ENCODE measurements around the gene GMDS. TPM values are rescaled to one million over a fixed set of nuclear protein-coding genes. Genes with fewer than 3 reads are reported as not detected.

The GMDS gene
- 10.4 and 18.1 TPM in 2 replicates for total RNA-seq

DNA sequence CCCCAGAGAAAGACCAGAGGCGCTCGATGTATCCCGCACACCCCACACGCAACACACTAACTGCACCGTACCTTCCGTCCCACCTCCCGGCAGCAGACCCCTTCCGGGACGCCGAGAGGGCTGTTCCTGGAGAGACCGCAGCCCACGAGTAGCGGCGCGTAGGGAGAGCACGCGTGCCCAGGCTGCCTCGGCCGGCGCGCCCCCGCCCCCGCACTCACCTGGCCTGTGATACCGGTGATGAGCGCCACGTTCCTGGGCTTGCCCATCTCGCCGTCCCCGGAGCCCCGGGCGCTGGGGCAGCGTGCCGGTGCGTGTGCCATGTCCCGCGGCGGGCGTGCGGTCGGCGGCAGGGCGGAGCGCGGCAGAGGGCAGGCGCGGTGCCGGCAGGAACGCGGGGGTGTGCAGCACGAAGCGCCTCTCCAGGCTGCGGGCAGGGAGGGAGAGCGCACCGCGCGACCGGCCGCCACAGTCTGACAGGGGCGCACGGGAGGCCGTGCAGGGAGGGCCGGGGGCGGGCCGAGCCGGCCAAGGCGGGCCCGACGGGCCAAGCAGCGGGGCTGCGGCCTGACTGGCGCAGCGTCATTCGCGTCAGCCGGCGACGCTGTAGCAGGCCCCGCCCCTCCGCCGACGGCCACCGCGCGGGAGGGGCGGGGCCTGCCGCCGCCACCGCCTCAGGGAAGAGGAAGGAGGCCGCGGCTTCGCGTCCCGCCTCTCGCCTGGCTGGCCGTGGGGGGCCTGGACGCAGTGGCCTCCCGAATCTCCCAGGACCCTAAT, at the start of gene GMDS:
Gene GMDS, minus strand, starts transcription at position 503 of the 774 bp plus-strand sequence.
- DNase-seq (ENCODE audit: low read depth, low spot score): peak; percentile 68

DNA sequence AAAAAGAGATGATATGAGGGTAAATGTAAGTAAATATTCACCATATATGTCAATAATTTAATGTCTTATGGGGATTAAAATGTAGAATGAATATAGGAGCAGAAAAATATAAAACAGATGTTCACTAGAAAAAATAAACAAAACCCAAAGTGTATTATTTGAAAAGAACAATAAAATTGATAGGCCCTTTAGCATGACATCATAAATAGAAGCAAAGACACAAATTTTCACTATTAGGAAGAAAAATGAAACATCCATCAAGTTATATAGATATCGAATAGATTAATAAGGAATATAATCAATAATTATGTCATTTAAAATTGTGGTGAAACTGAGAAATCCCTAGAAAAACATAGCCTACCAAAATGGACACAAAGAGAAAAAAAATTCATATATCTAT, 40.1 kb upstream of the GMDS start:
- DNase-seq (ENCODE audit: low read depth, low spot score): no peak

DNA sequence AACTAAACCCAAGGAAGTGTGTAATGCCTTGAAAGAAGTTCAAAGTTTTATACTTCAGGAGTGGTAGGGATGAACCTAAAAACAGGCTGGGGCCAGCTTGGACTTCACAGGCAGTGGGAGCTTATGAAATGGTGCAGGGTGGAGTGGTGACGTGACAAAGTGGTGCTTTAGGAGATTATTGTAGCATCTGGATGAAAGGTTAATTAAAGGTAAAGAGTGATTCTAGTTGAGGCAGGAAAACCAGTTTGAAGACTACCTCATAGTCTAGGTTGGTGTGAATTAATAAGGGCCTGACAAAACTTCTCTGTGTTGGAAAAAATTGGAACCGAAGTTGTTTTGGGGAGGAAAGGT, 30.5 kb upstream of the GMDS start:
- DNase-seq (ENCODE audit: low read depth, low spot score): no peak

DNA sequence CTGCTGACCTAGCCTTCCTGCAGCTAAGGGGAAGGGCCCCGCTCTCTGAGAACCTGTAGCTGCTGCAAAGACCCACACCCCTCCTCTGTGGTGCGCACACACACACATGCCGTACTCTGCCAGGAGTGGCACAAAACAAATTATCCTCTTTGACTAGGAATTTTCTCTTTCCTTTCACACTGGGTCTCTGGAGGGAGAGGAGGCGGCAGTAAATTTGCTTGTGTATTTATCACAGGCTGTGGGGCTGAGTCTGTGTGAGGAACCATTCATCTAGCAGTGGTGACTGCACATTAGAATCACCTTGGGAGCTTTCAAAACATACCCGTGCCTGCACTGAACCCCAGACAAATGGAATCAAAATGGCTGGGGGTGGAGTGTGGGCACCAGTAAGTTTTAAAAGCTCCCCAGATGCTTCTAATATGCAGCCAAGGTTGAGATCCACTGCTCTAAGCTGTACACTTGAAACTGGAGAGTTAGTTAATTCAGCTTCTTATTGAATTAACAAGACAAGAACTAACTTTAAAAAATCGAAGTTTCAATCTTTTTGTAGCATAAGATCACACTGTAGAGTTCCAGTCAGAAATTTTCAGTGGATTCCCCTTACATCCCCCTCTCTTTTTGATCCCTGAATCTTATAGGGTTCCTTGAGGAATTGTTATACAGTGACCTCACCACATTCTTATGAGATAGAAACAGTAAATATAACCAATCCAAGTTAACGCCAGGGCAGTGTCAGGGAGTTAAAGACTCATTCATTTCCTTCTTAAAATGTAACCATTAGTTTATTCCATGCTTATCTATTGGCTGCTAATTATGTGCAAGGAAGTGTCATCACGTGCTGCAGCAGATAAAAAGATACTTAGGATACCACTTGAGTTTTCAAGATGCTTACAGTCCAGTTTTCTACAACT, 29.8 kb upstream of the GMDS start:
- no peak for DNase-seq (ENCODE audit: low read depth, low spot score)

DNA sequence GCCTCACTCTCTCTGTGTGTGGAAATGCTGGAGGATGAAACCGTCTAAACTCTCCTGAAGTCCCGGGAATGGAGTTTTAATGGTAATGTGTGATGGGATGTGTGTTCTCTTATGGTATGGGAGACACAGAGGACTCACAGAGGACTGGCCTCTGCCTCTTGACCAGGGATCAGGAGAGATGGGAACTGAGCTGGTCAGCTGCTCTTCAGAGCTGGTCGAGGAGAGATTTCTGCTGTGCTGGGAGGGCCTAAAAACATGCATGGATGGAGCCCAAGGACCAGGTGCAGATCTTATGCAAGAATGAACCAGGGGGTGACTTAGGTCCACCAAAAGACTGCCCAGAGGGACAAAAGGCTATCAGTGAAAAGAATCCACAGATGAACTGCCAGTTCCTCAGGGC, 27.3 kb upstream of the GMDS start:
- no peak for DNase-seq (ENCODE audit: low read depth, low spot score)

DNA sequence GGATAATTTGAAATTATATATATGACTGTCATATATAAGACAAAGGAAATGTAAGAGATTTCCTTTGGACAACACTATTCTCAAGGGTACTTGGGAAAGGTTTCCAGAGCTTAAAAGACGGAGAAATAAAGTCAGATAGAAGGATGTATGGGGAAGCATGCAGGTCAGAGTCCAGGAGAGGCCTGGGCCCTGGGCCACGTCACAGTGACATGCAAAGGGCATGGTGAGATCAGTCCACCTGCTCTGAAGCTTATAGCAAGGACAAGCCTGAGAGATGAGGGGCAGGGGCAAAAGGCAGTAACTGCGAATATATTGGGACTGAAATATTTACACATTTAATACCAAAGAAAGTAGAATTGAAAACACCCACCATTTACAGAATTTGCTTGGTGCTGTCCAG, 24.6 kb upstream of the GMDS start:
- no peak for DNase-seq (ENCODE audit: low read depth, low spot score)

DNA sequence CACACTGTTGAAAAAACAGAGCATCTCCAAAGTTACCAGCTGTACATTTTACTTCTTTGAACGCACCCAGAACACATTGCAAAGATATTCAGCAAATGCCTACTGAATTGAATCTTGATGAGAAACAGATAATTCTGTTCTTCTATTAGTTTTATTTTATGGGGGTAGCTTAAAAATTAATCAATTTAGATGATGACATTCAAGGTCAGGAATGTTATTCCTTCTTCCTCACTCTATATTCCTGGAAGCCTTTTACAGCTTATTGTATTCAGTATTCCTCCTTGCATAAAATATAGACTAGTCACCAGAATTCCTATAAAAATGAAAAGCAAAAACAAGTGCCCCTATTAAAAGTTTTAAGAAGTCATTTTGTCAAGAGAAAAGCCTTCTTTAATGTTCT, 21.4 kb upstream of the GMDS start:
- no peak for DNase-seq (ENCODE audit: low read depth, low spot score)

DNA sequence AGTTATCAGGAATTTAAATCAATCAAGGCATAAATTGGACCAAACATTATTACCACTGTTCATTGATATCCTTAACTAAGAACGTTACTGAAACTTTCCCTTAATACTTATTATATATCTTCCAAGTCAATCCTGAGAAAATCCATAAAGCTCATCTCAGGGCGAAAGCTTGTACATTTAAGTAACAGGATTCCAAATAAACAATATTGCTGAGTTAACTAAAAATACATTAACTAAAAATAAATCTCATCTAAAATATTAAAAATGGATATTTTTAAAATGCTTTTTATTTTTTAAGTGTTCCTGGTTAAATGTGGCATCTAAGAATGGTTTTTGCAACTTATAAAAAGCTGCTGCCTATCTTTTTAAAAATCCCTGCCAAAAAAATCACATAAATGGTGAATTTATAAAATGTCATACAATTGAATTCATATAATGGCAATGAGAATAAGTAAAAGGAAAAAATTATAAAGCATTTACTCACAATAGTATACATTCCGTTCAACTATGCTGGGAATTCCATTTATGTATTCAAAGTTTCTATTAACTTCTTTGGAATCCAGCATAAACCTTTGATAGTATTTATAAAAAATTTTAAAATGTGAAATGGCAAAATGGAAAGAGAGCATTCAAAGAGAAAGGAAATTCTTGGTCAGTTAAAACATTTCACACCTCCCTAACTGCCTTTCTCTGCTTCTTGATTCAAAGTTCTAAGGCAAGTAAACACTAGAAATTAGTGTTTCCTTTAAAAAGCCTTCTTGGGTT, 20.8 kb upstream of the GMDS start:
- no peak for DNase-seq (ENCODE audit: low read depth, low spot score)

DNA sequence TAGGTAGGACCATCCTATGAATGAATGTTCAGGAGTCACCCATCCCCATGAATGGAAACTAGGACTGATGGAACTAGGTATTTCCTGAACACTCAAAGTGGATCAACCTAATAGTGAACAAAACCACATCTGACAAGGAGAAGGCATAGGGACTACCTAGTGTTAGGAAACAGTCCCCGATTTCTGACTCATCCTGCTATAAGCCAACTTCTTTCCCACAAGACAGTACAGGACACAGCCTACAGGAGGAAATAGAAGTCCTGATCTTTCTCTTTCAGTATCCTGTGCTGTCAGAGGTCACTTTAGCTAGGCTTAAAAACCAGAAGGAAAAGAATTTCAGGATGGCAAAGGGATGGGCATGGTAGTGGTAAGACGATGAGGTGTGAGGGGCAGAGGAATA, 19.5 kb upstream of the GMDS start:
- no peak for DNase-seq (ENCODE audit: low read depth, low spot score)

DNA sequence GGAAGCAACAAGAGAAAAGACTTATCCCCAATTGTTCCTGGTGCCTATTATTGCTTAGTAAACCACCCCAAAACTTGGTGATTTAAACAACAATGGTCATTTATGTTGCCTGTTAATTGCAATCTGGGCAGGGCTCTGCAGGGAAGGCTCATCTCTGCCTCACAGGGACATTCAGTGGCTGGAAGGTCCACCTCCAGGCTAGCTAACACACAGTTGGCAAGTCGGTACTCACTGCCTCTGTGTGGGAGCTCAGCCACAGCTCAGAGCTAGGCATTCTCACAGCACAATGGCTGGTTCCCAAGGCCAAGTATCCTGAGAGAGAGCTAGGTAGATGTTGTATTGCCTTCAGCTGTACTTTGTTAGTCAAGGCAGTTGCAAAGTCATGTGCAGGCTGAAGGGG, 18.5 kb upstream of the GMDS start:
- no peak for DNase-seq (ENCODE audit: low read depth, low spot score)

DNA sequence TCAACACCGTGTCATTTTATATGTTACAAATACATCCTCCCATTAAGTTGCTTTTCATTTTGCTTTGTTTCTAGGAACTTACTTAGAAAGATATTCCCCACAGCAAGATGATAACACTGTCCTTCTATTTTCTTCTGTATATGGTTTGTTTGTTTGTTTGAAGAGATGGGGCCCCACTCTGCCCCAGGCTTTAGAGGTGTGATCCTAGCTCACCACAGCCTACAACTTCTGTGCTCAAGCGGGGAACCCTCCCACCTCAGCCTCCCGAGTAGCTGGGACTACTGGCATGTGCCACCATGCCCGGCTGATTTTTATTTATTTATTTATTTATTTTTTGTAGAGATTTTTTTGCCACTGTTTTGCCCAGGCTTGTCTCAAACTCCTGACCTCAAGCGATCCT, 14.2 kb upstream of the GMDS start:
- DNase-seq (ENCODE audit: low read depth, low spot score): no peak

DNA sequence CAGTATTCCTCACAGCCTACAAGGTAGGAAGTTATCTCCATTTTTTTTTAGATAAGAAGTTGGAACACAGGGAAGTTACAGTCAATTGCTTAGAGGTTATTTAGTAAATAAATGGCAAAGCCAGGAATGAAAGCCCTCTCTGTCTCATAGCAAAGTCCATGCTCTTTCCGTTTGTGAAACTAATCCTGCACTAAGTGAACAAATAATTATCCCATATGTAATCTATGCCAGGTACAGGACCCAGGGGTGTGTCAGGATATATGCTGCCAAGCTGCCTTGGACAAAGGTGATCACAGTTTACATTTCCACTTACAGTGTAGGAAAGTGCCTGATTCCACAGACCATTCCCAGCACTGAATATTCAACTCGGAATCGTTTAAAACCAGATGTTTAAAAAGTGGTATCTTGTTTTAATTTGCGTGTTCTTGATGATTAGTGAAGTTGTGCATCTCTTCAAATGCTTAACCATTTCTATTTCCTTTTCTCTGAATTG, 13.6 kb upstream of the GMDS start:
- DNase-seq (ENCODE audit: low read depth, low spot score): no peak

DNA sequence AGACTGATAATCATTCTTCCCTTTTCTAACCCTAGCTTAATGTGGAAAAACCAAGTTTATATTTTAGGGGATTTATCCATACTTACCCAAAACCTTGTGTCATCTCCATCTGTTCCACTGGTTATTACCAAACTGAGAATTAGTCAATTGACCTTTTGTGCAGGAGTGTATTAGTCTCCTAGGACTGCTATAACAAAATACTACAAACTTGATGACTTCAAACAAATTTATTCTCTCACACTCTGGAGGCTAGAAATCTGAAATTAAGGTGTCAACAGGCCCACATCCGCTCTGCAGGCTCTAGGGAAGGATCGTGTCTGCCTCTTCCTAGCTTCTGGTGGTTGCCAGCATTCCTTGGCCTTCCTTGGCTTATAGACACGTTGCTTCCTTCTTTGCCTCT, 12.7 kb upstream of the GMDS start:
- no peak for DNase-seq (ENCODE audit: low read depth, low spot score)

DNA sequence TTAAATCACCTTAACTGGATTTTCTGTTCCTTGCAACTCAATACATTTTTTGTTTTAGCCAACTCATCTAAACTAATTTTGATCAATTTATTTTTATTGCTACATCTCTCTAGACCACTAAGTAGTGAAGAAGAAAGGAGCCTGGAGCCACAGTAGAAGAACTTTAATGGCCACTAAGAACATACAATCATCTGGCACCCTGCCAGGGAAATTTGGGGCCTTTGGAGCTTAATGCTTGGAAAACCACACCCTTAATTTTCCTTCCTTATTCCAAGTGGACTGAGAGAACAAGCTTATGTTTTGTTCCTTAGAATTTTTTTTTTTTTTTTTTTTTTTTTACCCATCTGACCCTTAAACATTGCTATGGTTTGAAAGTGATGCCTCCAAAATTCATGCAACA, 12.0 kb upstream of the GMDS start:
- no peak for DNase-seq (ENCODE audit: low read depth, low spot score)

DNA sequence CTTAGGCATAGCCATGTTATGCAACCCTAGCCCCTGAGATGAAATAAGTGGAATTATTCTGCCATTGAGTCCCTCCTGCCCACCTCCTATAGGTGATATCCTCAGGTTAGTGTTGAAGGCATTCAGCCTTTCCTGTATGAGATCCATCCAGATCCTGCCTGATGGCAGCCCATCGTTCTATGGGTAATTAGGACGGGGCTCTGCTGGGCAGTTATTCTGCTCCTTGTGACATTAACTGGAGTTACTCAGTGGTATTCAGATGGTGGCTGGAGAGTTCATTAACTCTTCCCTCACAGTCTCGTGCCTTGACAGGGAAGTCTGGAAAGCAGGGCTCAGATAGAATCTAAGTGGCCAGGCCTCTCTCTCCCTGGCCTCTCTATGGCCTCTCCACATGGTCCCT, 9.3 kb upstream of the GMDS start:
- no peak for DNase-seq (ENCODE audit: low read depth, low spot score)

DNA sequence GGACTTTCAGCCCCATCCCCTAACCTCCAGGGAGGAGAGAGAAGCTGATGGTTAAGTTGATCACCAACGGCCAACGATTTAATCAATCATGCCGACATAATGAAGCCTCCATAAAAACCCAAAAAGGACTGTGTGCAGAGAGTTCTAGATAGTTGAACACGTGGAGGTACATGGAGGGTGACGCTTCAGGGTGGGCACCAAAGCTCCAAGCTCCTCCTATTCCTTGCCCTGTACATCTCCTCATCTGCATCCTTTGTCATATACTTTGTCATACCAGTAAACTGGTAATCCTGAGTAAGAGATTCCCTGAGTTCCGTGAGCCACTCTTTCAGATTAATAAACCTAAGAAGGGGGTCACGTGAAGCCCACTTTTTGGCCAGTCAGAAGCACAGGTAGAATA, 3.7 kb upstream of the GMDS start:
- DNase-seq (ENCODE audit: low read depth, low spot score): no peak

DNA sequence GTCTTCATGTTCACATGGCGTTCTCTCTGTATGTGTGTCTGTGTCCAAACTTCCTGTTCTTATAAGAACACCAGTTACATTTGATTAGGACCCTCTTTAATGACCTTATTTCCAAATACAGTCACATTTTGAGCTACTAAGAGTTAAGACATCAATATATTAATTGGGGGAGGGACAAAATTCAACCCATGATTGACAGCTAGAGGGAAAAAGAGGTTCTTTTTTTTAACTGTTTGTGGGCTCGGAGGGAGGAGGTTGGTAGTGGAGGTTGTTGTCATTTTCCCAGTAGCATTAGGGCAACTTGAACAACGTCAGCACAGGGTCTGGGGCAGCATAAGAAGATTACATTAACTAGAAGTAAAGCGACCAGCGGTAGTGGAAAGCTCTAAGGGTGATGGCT, 2.3 kb upstream of the GMDS start:
- DNase-seq (ENCODE audit: low read depth, low spot score): no peak

DNA sequence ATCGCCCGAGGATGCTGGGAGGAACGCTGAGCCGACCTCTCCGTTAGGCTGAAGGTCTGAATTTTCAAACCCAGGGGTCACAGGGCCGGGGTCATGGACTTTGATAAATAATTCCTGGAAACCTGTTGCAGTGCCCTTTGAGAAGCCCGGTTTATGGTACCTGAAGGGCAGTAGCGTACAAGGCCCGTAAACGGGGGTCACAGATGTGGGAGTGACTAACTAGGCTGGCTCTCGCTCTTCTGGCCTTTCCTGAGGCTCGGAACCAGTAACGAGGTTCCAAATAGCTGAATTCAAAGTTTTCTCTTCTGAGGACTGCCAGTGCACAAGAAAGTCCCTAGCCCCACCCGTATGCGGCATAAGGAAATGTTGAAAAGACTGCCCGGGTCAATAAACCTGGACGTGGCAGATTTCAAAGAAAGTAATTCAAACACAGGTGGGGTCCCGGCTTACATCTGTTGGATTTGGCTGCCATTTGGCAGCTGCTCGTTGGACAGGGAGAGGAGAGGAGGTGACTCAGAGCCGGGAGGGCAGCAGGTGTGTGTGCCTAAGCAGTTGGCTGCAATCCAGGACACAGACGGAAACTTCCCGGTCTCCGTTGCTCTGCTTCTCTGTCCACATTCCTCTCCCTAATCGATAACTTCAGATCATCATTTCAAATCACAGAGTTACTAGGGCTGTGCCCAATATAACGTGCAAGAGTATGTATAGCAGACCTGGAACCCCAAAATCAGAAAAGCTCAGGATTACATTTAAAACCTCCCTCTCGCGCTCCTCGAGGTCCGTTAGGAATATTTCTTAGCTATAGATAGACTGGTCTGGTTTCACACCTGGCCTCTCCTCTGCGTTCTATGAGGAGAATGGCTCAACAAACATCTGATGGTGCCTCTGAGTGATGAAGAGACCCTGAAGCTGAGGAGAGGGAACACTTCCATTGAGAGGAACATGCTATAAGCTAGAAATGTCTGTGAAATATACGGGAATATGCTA, 765 bp upstream of the GMDS start:
- DNase-seq (ENCODE audit: low read depth, low spot score): peak; percentile 52

DNA sequence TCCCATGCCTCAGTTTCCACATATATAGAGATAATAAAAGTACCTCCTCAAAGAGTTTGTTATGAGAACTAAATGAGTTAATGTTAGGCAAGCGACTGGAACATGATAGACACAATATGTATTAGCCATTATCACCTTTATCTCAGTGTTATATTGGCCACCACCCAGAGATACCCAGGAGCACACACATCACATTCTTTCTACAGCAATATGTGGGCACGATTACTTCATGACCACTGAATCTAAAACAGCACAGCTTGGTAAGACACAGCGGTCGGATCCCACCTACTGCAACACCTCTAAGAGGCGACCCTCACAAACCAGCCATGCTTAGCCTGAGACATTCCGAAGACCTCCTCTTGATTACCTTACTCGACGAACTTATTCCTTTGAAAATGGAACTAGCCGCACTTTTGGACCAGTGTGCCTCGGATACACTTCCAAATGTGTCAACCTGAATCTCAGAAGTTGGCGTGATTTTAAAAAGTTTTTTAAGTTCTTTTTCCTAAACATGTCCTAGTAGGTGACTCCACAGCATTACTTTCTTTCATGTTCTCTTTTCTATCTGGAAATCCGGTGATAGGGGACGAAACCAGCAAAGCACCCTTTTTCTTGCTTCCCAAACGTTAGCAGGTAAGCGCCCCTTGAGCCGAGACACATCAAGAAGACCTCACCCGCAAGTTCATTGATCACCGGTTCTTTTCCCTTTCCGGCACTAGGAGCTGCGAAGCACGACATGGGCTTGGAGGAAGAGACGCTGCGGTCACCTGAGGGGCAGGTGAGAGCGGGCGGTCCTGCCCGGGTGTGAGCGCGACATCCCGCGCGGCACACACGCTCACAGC, 923 bp downstream of the GMDS start:
- DNase-seq (ENCODE audit: low read depth, low spot score): no peak

DNA sequence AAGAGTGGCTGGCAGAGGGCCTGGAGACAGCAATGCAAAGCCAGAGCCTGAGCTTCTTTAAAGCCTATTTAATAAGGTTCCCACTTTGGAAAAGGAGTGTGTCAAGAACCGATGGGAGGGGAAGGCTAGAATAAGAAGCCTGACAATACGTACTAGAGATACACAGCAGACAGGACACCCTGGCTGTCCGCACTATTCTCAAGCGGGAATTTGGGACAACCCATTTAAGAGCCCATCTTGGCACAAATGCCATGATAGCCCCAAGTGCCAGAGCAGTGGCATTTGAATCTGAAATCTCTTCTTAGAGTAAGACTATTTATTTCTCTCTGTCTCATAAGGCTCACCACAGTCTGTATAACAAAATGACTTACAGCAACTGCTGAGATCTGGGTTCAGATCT, 3.1 kb downstream of the GMDS start:
- no peak for DNase-seq (ENCODE audit: low read depth, low spot score)
